Left lobe of liver (tissue), 2 donors: ENCODE results near the gene CKLF. TPM values are rescaled to one million over a fixed set of nuclear protein-coding genes. Genes with fewer than 3 reads are reported as not detected.
A peak's percentile ranks its signal among the peaks of the same experiment; 100 is the strongest.

Source experiments
- ATAC-seq: fragments of 200-7000 bp; cut with Tn5 transposase; one replicate; pipeline ENCODE4 v1.9.1; 2020; ENCODE audit warnings: mild to moderate bottlenecking, moderate library complexity
- DNase-seq: peaks from one replicate; pipeline ENCODE4 v3.0.0-alpha.2; 2020; ENCODE audit warnings: low spot score
- total RNA-seq: library from RNA; stranded (reverse); gene quantifications from one replicate; pipeline ENCODE4 v1.2.1, GENCODE V29; 2021
- donor health status: DM: no; HTN: no; CAD: no; lungs with moderate emphysema.
- donor health status: DM: no; HTN: yes; CAD: no.

CKLF gene
- total RNA-seq, 1 donor from 2014 or later, result 10.5 TPM

GRCh38 chr16:66539623-66540469 is 12.5 kb upstream of the CKLF start:
- no peak for DNase-seq
- no peak for ATAC-seq

- ATAC-seq (no peak), DNase-seq (no peak)
Observed at GRCh38 chr16:66541388-66542355, 10.7 kb upstream of the CKLF start.

- ATAC-seq (no peak), DNase-seq (no peak)
Observed at GRCh38 chr16:66542396-66542795, 10.0 kb upstream of the CKLF start.

GRCh38 chr16:66543541-66543940 is 8.8 kb upstream of the CKLF start:
- ATAC-seq (no peak), DNase-seq (no peak)

GRCh38 chr16:66544016-66544757 is 8.2 kb upstream of the CKLF start:
- no peak for DNase-seq
- ATAC-seq, result no peak

- DNase-seq (no peak), ATAC-seq (no peak)
Observed at GRCh38 chr16:66547101-66547989, 5.0 kb upstream of the CKLF start.

GRCh38 chr16:66548068-66548467 is 4.3 kb upstream of the CKLF start:
- DNase-seq (no peak), ATAC-seq (no peak)

- DNase-seq (no peak), ATAC-seq (no peak)
Observed at GRCh38 chr16:66548868-66549267, 3.5 kb upstream of the CKLF start.

GRCh38 chr16:66549284-66550131 is 2.9 kb upstream of the CKLF start, which contains the start of gene TK2:
Gene TK2 (minus strand): TSS chr16:66550122. CDS start chr16:66550061, 61 bp downstream.
- DNase-seq (peak; percentile 76), ATAC-seq (peak; percentile 71)

- ATAC-seq, result no peak
- DNase-seq, result no peak
Observed at GRCh38 chr16:66551348-66551759, 1.0 kb upstream of the CKLF start.

GRCh38 chr16:66551788-66552285 is 539 bp upstream of the CKLF start:
- ATAC-seq, result no peak
- no peak for DNase-seq

GRCh38 chr16:66553223-66553622 is 847 bp downstream of the CKLF start:
- DNase-seq, result no peak
- ATAC-seq, result no peak

- DNase-seq (no peak), ATAC-seq (no peak)
Observed at GRCh38 chr16:66554021-66554420, 1.6 kb downstream of the CKLF start.

GRCh38 chr16:66554495-66554894 is 2.1 kb downstream of the CKLF start:
- no peak for ATAC-seq
- DNase-seq, result no peak

- peak; percentile 57 for ATAC-seq
- no peak for DNase-seq
Observed at GRCh38 chr16:66560107-66560506, 7.7 kb downstream of the CKLF start.

- DNase-seq (no peak), ATAC-seq (no peak)
Observed at GRCh38 chr16:66561381-66562080, 9.2 kb downstream of the CKLF start.

GRCh38 chr16:66562409-66562808 is 10.0 kb downstream of the CKLF start:
- no peak for ATAC-seq
- no peak for DNase-seq

- ATAC-seq (no peak), DNase-seq (no peak)
Observed at GRCh38 chr16:66562986-66563385, 10.6 kb downstream of the CKLF start.
